ENCODE results near the gene FTO.

DNA sequence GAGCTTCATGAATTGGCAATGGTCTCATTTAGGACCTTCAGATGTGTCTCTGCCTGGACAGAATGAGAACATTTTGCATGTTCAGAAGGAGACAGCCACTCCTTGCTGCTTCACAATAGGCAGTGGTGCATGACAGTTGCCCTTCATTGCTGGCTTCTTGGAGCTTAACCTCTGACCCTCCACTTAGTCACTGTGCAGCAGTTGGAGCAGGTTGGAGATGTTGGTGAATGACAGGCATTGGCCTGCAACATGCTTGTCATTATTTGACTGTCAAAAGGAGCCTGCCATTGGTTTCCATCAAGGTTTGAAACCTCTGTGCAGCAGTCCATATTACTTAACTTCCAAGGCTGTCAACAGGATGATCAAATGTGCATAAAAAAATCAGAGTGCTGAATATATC, 22.7 kb downstream of the FTO start:
- TF ChIP-seq, protein P1, sequence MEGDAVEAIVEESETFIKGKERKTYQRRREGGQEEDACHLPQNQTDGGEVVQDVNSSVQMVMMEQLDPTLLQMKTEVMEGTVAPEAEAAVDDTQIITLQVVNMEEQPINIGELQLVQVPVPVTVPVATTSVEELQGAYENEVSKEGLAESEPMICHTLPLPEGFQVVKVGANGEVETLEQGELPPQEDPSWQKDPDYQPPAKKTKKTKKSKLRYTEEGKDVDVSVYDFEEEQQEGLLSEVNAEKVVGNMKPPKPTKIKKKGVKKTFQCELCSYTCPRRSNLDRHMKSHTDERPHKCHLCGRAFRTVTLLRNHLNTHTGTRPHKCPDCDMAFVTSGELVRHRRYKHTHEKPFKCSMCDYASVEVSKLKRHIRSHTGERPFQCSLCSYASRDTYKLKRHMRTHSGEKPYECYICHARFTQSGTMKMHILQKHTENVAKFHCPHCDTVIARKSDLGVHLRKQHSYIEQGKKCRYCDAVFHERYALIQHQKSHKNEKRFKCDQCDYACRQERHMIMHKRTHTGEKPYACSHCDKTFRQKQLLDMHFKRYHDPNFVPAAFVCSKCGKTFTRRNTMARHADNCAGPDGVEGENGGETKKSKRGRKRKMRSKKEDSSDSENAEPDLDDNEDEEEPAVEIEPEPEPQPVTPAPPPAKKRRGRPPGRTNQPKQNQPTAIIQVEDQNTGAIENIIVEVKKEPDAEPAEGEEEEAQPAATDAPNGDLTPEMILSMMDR (IDR thresholded peaks at IDR 0.05): no peak
- TF ChIP-seq POLR2A (IDR thresholded peaks at IDR 0.05): no peak

Data from adrenal gland (tissue), 5 donors.